Spinal cord (tissue), 10 donors: ENCODE results near the gene VSIG4. TPM values are rescaled to one million over a fixed set of nuclear protein-coding genes. Genes with fewer than 3 reads are reported as not detected.
"Not testable (repeated sequence)": the region's sequence is repeated elsewhere in the genome, so short reads cannot be mapped to it uniquely, and the experiment has no call there.

Experiments used
- DNase-seq, 6 donors: peaks; one replicate each; pipeline versions ENCODE4 v3.0.0 to v3.0.0-alpha.2; 2013 to 2015; ENCODE audit warnings: low spot score in 6 of 6, low read depth in 4 of 6
- H3K27ac ChIP-seq: one replicate; pipeline ENCODE4 v1.5.1; 2013; ENCODE audit warnings: low read depth, low read length, control low read depth
- H3K27me3 ChIP-seq: one replicate; pipeline ENCODE4 v1.6.1; 2013; ENCODE audit warnings: low read length; ENCODE audit not compliant: control insufficient read depth, insufficient read depth
- H3K36me3 ChIP-seq: one replicate; pipeline ENCODE4 v1.6.1; 2013; ENCODE audit warnings: low read length; ENCODE audit not compliant: control insufficient read depth, insufficient read depth
- H3K4me1 ChIP-seq: one replicate; pipeline ENCODE4 v1.6.1; 2013; ENCODE audit warnings: low read length; ENCODE audit not compliant: control insufficient read depth, insufficient read depth
- H3K4me3 ChIP-seq: one replicate; pipeline ENCODE4 v1.5.1; 2013; ENCODE audit warnings: low read depth, low read length, control low read depth
- H3K9me3 ChIP-seq: one replicate; pipeline ENCODE4 v1.6.1; 2013; ENCODE audit warnings: low read length; ENCODE audit not compliant: control insufficient read depth, insufficient read depth
- WGBS: methylation state at CpG from one replicate; pipeline ENCODE4 v1.1.5; 2013; ENCODE audit warnings: missing lambda C conversion rate; ENCODE audit not compliant: insufficient coverage; 5-methylcytosine and 5-hydroxymethylcytosine counted together
- long read RNA-seq, 4 donors: transcript quantifications; one replicate each; lab custom pipeline, GENCODE V29; 2026
- polyA plus RNA-seq, 2 donors: library from polyadenylated mRNA; unstranded; fragments of 120-200 nt; gene quantifications; one replicate each; pipeline ENCODE4 v1.2.1, GENCODE V29; 2013; ENCODE audit not compliant: insufficient read length in 2 of 2
- total RNA-seq, 2 donors: library from RNA; depleted of rRNA in 1 of 2; stranded (reverse); fragments of 120-200 nt in 1 of 2; fragments of >200 nt in 1 of 2; gene quantifications; one replicate each; pipeline versions ENCODE4 v1.2.3 to v1.2.4, GENCODE V29; 2013 to 2014
- donor health status: healthy.

The VSIG4 gene, protein sequence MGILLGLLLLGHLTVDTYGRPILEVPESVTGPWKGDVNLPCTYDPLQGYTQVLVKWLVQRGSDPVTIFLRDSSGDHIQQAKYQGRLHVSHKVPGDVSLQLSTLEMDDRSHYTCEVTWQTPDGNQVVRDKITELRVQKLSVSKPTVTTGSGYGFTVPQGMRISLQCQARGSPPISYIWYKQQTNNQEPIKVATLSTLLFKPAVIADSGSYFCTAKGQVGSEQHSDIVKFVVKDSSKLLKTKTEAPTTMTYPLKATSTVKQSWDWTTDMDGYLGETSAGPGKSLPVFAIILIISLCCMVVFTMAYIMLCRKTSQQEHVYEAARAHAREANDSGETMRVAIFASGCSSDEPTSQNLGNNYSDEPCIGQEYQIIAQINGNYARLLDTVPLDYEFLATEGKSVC
- total RNA-seq, result 10 to 100 TPM; 29.2 to 29.8 TPM
- 10 to 100 TPM; 16.8 to 21.6 TPM for polyA plus RNA-seq
- long read RNA-seq, donor 1, result 0 reads
- long read RNA-seq, donor 2, result 0 reads
- long read RNA-seq, donor 3, result 0 reads
- long read RNA-seq, donor 4, partial matches to known transcripts, result 0 of 1 reads
- long read RNA-seq, donor 4, other reads (novel, unspliced or antisense), result 0 of 1 reads

GRCh38 chrX:66039944-66040343 is at the start of gene VSIG4:
VSIG4 (minus strand) TSS chrX:66040080; CDS start chrX:66039998, 82 bp downstream.
- Histone ChIP-seq H3K27ac (no peak within 1 kb of the TSS), H3K9me3 (no peaks in the 10 kb centered on the region), H3K4me3 (no peak within 1 kb of the TSS), H3K27me3 (no peaks in the 10 kb centered on the region), H3K4me1 (no peaks in the 10 kb centered on the region), H3K36me3 (no peaks in the 10 kb centered on the region)
- WGBS, result 73% methylated on average over 2 of the region's 2 CpGs
- DNase-seq, result no peak

DNA sequence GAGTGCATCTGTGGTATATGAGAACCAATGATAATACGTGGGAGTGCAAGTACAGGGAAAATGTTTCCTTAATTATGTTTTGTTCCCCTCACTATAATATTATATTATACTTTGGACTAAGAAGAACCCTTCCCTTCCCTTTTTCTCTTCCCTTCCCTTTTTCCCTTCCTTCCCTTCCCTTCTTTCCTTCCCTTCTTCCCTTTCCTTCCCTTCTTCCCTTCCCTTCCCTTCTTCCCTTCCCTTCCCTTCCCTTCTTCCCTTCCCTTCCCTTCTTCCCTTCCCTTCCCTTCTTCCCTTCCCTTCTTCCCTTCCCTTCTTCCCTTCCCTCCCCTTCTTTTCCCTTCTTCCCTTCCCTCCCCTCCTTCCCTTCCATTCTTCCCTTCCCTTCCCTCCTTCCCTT is 36.9 kb upstream of the VSIG4 start:
- no peaks in the 10 kb centered on the region for H3K36me3 ChIP-seq
- no CpG with 5 or more reads among the region's 1 CpG for WGBS
- H3K4me3 ChIP-seq, result no peak overlapping the region
- H3K27ac ChIP-seq, result no peak overlapping the region
- no peaks in the 10 kb centered on the region for H3K9me3 ChIP-seq
- H3K4me1 ChIP-seq, result no peaks in the 10 kb centered on the region
- no peak for DNase-seq
- H3K27me3 ChIP-seq, result no peaks in the 10 kb centered on the region

DNA sequence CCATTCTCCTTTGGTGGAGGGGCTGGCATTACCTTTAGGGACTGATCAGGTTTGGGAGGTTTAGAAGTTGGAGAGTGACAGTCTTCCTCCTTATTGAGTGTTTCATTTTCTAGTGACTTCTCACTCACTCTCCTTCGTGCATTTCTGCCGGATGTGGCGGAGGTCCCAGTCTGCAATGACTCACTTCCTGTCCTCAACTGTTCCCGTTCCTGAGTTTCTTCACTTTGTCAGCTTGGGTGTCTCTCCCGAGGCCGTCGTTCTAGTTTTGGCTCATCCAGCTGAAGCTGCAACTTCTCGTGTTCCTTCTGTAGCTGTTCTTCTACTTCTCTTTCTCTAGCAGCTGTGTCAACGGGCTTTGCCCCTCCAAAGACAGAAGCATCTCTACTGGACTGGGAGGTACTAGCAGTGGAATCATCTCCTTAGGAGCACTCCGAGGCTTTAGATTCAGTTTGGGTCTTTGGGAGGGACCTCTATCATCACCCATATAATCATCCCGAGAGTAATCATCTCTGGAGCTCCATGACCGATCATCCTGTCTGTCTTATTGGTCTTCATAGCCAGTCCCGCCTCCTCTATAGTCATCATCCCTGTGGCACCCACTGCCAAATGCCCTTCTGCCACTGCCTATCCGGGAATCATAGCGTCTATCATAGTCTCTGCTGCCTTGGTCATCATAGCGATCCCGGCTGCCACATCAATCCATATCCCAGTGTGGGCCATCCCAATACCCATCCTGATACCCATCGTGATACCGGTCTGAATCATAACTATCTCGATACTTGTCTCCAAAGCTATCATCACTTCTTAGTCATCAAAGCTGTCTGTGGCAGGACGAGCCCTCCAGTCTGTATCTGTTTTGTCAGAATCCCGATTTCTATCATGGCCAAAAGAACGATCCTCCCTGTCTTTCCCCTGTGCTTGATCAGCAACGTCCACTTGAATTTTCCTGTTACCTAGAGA is 35.3 kb upstream of the VSIG4 start:
- 79% methylated on average over 24 of the region's 24 CpGs for WGBS
- Histone ChIP-seq H3K36me3 (no peaks in the 10 kb centered on the region), H3K4me1 (no peaks in the 10 kb centered on the region), H3K27ac (no peak overlapping the region), H3K4me3 (no peak overlapping the region), H3K9me3 (no peaks in the 10 kb centered on the region), H3K27me3 (no peaks in the 10 kb centered on the region)
- no peak for DNase-seq

- WGBS, result no CpG with 5 or more reads among the region's 1 CpG
- no peaks in the 10 kb centered on the region for H3K27me3 ChIP-seq
- H3K4me3 ChIP-seq, result no peak overlapping the region
- H3K4me1 ChIP-seq, result no peaks in the 10 kb centered on the region
- peak in 1 of 6 donors; percentile 1 for DNase-seq
- no peaks in the 10 kb centered on the region for H3K9me3 ChIP-seq
- no peak overlapping the region for H3K27ac ChIP-seq
- no peaks in the 10 kb centered on the region for H3K36me3 ChIP-seq
Observed at GRCh38 chrX:66071126-66071525, 31.2 kb upstream of the VSIG4 start.

DNA sequence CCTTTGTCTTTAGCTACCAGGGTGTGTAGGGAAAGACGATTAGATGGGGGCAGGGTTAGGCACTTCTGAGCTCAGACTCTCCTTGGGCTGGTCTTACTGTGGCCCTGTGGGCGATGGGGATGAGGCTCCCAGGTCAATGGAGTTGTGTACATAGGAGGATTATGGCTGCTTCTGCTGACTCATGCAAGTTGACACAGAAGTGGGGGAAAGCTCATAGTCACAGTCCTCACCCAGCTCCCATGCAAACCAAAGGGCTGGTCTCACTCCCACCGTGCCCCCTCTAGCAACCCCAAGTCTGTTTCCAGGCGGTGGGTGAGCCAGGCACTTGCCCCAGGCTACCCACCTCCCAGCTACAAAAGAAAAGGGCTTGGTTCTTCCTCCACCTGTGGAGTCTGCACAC is 24.4 kb upstream of the VSIG4 start:
- DNase-seq, result no peak
- no peaks in the 10 kb centered on the region for H3K27me3 ChIP-seq
- WGBS, result 65% methylated on average over 2 of the region's 4 CpGs

DNA sequence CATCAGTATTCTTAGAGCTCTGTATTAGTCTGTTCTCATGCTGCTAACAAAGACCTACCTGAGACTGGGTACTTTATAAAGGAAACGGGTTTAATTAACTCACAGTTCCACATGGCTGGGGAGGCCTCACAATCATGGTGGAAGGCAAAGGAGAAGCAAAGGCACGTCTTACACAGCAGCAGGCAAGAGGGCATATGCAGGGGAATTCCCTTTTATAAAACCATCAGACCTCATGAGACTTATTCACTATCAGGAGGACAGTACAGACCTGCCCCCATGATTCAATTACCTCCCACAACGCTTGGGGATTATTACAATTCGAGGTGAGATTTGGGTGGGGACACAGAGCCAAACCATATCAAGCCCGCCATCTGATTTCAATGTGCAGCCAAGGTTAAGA is 17.1 kb upstream of the VSIG4 start:
- not testable (repeated sequence) for H3K4me1 ChIP-seq

More for the DNA sequence above, 24.4 kb upstream of the VSIG4 start:
- Histone ChIP-seq H3K9me3 (no peaks in the 10 kb centered on the region), H3K4me1 (no peaks in the 10 kb centered on the region), H3K27ac (no peak overlapping the region), H3K4me3 (no peak overlapping the region), H3K36me3 (no peaks in the 10 kb centered on the region)

GRCh38 chrX:66054978-66055377 is 15.1 kb upstream of the VSIG4 start:
- no peaks in the 10 kb centered on the region for H3K4me1 ChIP-seq
- no peak overlapping the region for H3K4me3 ChIP-seq
- no peaks in the 10 kb centered on the region for H3K9me3 ChIP-seq
- no peak for DNase-seq
- no peak overlapping the region for H3K27ac ChIP-seq
- no peaks in the 10 kb centered on the region for H3K36me3 ChIP-seq
- H3K27me3 ChIP-seq, result no peaks in the 10 kb centered on the region
- 76% methylated on average over 3 of the region's 4 CpGs for WGBS

More for the DNA sequence above, 17.1 kb upstream of the VSIG4 start:
- not testable (repeated sequence) for H3K36me3 ChIP-seq, H3K27ac ChIP-seq, DNase-seq, H3K27me3 ChIP-seq, H3K4me3 ChIP-seq, H3K9me3 ChIP-seq
- 71% methylated on average over 1 of the region's 5 CpGs for WGBS

- no peak overlapping the region for H3K4me3 ChIP-seq
- no peaks in the 10 kb centered on the region for H3K4me1 ChIP-seq
- no peaks in the 10 kb centered on the region for H3K36me3 ChIP-seq
- DNase-seq, result no peak
- H3K27me3 ChIP-seq, result no peaks in the 10 kb centered on the region
- H3K27ac ChIP-seq, result no peak overlapping the region
- no peaks in the 10 kb centered on the region for H3K9me3 ChIP-seq
- WGBS, result no CpG with 5 or more reads among the region's 1 CpG
Observed at GRCh38 chrX:66053414-66053813, 13.5 kb upstream of the VSIG4 start.

DNA sequence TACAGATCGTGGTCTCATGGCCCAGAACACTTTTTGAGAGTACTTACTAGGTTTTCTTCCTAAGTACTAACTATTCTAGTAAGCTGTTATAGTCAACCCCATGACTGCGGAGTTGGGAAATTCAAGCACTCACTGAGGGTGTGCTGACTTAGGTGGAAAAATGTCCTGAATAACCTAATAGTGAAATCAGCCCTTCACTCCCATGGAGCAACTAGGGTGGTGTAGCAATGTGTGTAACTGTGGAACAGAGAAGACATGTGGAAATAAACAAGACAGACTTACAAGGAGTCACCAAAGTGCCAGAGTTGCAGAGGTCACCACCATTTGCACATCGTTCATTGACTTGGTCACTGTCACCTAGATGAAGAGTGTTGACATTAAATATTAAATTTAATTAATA is 12.1 kb upstream of the VSIG4 start:
- Histone ChIP-seq H3K4me1 (no peaks in the 10 kb centered on the region), H3K4me3 (no peak overlapping the region), H3K27ac (no peak overlapping the region), H3K9me3 (no peaks in the 10 kb centered on the region), H3K27me3 (no peaks in the 10 kb centered on the region), H3K36me3 (no peaks in the 10 kb centered on the region)
- no CpG with 5 or more reads among the region's 3 CpGs for WGBS
- no peak for DNase-seq
